Cardiac ventricle fibroblast (primary cell): Measurements from ENCODE around the gene RARRES2. TPM values are rescaled to one million over a fixed set of nuclear protein-coding genes. Genes with fewer than 3 reads are reported as not detected.

Source experiments
- total RNA-seq: library from RNA; depleted of rRNA; stranded (reverse); fragments of >200 nt; gene quantifications from 2 replicates; pipeline ENCODE4 v1.2.3, GENCODE V29; 2015

The RARRES2 gene
- 24.6 and 30.5 TPM in 2 replicates for total RNA-seq

DNA sequence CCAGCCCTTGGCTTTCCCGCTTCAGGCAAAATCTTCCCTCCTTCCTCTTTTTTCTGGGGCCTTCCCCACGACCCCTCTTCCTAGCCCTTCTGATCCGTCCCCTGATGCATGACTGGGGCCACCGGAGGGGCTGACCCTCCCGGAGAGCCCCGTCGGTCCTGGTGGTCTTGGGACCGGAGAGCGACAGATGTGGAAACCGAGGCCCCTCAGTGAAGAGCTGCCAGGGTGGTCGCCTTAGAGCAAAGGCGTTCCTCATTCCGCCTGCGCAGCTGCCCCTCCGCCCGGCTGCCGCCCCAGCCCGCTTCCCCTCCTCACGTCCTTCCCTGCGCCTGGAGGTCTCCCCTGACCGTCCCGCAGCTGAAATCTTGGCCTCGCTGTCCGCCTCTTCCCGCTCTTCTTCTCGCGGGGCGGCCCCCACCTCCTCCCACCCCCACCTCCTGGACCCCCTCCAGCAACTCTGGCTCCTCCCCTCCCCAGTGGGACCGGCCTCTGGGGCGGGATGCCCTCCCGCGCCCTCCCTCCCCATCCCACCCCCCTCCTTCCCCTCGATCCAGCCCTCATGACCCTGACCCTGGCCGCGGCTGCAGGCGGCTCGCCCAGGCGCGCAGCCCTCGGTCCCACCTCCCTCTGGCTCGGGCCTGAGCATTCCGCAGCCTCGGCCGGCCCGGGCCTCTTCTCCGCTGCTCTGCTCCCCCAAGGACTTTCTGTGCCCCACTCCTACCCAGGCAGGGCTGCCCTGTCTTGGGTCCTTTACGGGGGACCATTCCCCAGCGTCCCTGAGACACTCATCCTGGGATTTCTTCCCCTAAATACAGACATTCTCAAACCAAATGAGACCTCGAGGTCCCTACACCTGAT, at the start of gene RARRES2:
Gene RARRES2 (minus strand): TSS at position 367 of the 858 bp plus-strand sequence. CDS start 1,020 bp downstream, outside the sequence.

DNA sequence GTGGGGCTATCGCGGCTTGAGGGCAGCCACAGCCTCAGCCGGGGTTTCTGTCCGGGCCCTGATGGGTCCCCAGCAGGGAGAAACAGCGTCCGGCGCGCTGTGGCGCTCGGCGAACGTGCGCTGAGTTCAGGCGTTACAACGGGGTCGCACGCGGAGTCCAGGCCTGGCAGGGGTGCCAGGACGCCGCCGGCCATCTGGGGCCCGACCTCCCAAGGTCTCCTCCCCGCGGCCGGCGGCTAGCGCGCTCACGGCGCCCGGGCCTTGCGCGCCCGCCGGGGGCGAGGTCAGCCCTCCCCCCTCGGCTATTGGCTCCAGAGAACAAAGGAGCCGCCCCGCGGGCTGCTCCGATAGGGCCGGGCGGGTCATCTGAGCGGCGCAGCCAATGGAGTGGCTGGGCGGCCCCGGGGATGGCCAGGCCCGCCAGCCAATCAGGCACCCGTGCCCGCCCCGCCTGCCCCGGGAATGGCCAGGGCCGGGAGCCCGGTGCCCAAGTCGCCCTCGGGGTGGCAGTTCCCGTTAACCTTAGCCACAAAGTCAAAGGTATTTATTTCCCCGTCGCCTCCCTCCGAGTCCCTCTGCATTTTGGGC, 37.5 kb upstream of the RARRES2 start, which contains the start of gene ZNF775:
Gene ZNF775 (plus strand): TSS at position 478 of the 588 bp plus-strand sequence. CDS start 9,141 bp downstream, outside the sequence.

DNA sequence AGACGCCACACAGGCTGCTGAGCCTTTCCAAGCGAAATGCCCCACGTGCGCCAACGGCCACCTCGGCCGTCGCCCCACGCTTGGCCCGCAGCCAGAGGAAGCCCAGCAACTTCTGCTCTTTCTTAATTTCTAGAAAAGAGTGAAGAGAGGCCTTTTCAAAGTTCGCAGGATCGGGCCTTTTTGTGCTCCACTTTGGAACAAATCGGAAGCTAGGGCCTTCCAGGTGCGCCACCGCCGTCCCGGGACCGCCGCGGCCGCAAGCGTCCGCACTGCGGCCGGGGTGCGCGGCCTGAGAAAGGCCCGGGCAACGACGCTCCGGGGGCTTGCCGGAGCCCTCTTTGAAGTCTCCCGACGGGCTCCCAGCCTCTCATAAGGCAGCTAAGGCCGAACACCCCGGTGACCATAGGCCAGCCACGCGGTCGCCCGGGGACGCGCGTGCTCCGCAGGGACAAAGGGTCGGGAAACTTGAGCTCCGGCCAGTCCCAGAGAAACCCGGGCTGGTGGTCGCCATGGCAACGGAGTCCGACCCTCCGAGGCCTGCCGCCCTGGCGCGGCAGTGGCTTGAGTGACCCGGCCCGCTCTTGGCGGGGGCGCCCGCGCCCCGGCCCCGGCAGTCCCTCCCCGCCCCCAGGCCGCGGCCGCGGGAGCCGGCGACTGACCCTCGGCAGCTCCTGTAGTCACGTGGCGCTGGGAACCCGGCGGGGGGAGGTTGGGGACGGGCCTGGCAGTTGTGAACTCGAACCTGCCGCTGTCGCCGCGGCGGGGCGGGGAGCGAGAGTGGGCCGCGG, 26.9 kb upstream of the RARRES2 start, which contains the start of gene REPIN1:
Gene REPIN1 (plus strand): TSS at position 727 of the 788 bp plus-strand sequence. CDS start 890 bp downstream, outside the sequence.

DNA sequence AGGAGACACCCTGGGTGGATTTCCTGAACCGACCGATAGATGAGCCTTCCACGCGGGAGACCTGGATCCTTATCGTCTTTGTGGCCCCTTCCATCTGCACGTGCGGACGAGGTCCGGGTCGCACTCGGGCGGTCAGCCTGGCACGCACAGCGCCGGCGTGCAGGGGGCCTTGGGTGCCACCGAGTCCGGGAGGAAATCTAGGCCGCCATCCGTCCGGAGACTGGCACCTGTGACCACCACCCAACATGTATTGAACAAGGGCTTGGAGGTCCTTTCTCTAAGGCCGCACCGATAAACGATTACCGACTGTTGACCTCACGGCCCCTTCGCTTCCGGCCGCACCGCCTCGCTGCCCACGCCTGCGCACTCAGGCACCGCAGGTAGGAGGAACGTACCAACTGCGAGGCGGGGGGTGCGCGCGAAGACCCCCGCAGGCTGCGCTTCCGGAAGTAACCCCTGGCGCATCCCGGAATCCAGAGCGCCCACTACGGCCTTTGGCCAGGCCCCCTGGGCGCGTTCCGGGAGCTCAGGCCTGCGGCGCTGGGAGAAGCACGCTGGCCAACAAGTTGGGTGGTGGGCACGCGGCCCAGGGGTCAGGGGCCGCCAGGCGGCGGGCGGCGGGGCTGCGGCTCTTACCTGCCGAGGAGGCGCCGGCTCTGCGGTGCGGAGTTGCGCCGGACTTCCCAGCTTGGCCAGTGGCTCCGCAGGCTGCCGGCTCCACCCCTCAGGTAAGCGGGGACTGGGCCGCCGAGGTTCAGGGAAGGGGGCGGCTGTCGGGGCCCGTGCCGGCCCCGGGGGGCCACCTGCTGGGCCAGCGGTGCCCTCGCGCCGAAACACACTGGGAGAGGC, 18.4 kb downstream of the RARRES2 start, which contains the start of the genes ACTR3C and LRRC61:
Gene ACTR3C (minus strand): TSS at position 713 of the 849 bp plus-strand sequence. CDS start 28,249 bp downstream, outside the sequence.
Gene LRRC61 (plus strand): TSS at position 523 of the 849 bp plus-strand sequence. CDS start 13,507 bp downstream, outside the sequence.

Other genes with a start within 250 kb of the RARRES2 start
- 0.49 and 1.6 TPM in 2 replicates for gene LRRC61, start 18.3 kb downstream of the RARRES2 start, total RNA-seq
- under 0.01 TPM in 1 of 2 replicates, not detected in the other for gene ACTR3C, start 18.1 kb downstream of the RARRES2 start, total RNA-seq
- 25.9 and 41.2 TPM in 2 replicates for gene REPIN1, start 27.2 kb upstream of the RARRES2 start, total RNA-seq
- 3.2 and 6.6 TPM in 2 replicates for gene ZNF775, start 37.7 kb upstream of the RARRES2 start, total RNA-seq
- gene GIMAP8, start 109.0 kb upstream of the RARRES2 start, total RNA-seq, result 0.62 and 0.64 TPM in 2 replicates
- gene GIMAP7, start 173.2 kb upstream of the RARRES2 start, total RNA-seq, result 0.31 and 0.49 TPM in 2 replicates
- gene GIMAP4, start 225.8 kb upstream of the RARRES2 start, total RNA-seq, result 0.54 and 0.56 TPM in 2 replicates